NB4 (cell line): ENCODE data around the gene KLF11.

Experiments used
- DNase-seq: peaks from one replicate; pipeline ENCODE4 v3.0.0; 2010; ENCODE audit warnings: low read depth
- H3K4me3 ChIP-seq: one replicate; pipeline ENCODE4 v1.5.1; 2011; ENCODE audit warnings: mild to moderate bottlenecking, low read depth, low read length, moderate library complexity
- CTCF ChIP-seq: IDR thresholded peaks from one replicate; pipeline ENCODE4 v1.5.1; 2012; ENCODE audit warnings: low read depth, low read length
- MAX ChIP-seq: IDR thresholded peaks from 2 replicates; pipeline ENCODE4 v1.6.1; 2011; ENCODE audit warnings: low read depth, low read length
- MYC ChIP-seq: IDR thresholded peaks from 2 replicates; pipeline ENCODE4 v1.6.1; 2011; ENCODE audit warnings: low read depth, low read length
- POLR2A ChIP-seq: IDR thresholded peaks from 2 replicates; pipeline ENCODE4 v1.6.1; 2011; ENCODE audit warnings: mild to moderate bottlenecking; ENCODE audit not compliant: insufficient read length; ENCODE audit errors: extremely low read depth

The KLF11 gene

GRCh38 chr2:10063566-10063965 is 20.2 kb downstream of the KLF11 start:
- DNase-seq: no peak
- H3K4me3 ChIP-seq: no peak overlapping the region
- TF ChIP-seq CTCF (no peak), MAX (no peak), POLR2A (no peak), MYC (no peak)

GRCh38 chr2:10064932-10065772 is 21.8 kb downstream of the KLF11 start:
- DNase-seq: peak; percentile 39
- no peak overlapping the region for H3K4me3 ChIP-seq
- TF ChIP-seq CTCF: no peak
- no peak for TF ChIP-seq POLR2A
- no peak for TF ChIP-seq MAX
- no peak for TF ChIP-seq MYC

- no peak for TF ChIP-seq MAX
- no peak for TF ChIP-seq POLR2A
- no peak for TF ChIP-seq CTCF
- no peak for TF ChIP-seq MYC
- no peak for DNase-seq
- no peak overlapping the region for H3K4me3 ChIP-seq
Measured at GRCh38 chr2:10065773-10066055, 22.4 kb downstream of the KLF11 start.

GRCh38 chr2:10067330-10067729 is 24.0 kb downstream of the KLF11 start:
- no peak for DNase-seq
- H3K4me3 ChIP-seq: no peak overlapping the region
- TF ChIP-seq CTCF: no peak
- no peak for TF ChIP-seq MYC
- TF ChIP-seq POLR2A: no peak
- no peak for TF ChIP-seq MAX

GRCh38 chr2:10067881-10068280 is 24.5 kb downstream of the KLF11 start:
- TF ChIP-seq POLR2A (no peak), MAX (no peak), CTCF (no peak), MYC (no peak)
- DNase-seq: no peak
- H3K4me3 ChIP-seq: no peak overlapping the region

- no peak for DNase-seq
- H3K4me3 ChIP-seq: no peak overlapping the region
Measured at GRCh38 chr2:10071176-10071575, 27.8 kb downstream of the KLF11 start.

More at GRCh38 chr2:10071176-10071575, 27.8 kb downstream of the KLF11 start:
- no peak for TF ChIP-seq CTCF
